ENCODE measurements around the gene UBR4.

GRCh38 chr1:19036041-19036812 is 173.8 kb downstream of the UBR4 start:
- TF ChIP-seq BHLHE40 (IDR thresholded peaks at IDR 0.05; ENCODE audit: borderline replicate concordance) (no peak), TARDBP (IDR thresholded peaks at IDR 0.05) (no peak), NFRKB (IDR thresholded peaks at IDR 0.05) (no peak), SUZ12 (IDR thresholded peaks at IDR 0.05) (no peak), SP1 (IDR thresholded peaks at IDR 0.05) (no peak), ELF4 (IDR thresholded peaks at IDR 0.05) (no peak), FOXK2 (IDR thresholded peaks at IDR 0.05) (no peak), CTBP1 (IDR thresholded peaks at IDR 0.05; ENCODE audit: borderline replicate concordance) (no peak)
